ENCODE data around the gene HLA-DPB1.

GRCh38 chr6:33049323-33050013 lies 26.3 kb upstream of the HLA-DPB1 start:
- TF ChIP-seq POLR2AphosphoS5 (IDR thresholded peaks at IDR 0.05; ENCODE audit: low read depth, low read length) (no peak), POLR2A (IDR thresholded peaks at IDR 0.05; ENCODE audit: low read depth, low read length) (no peak), TAF1 (IDR thresholded peaks at IDR 0.05; ENCODE audit: low read depth, low read length) (no peak), POU2F2 (IDR thresholded peaks at IDR 0.05; ENCODE audit: low read depth, low read length) (no peak)
